Colonic mucosa (tissue), 4 donors: Measurements from ENCODE around the gene FAR2. TPM values are rescaled to one million over a fixed set of nuclear protein-coding genes. Genes with fewer than 3 reads are reported as not detected.

ENCODE experiments used
- DNase-seq: peaks from one replicate; pipeline ENCODE4 v3.0.0-alpha.2; 2020
- H3K27ac ChIP-seq: fragments of 200-600 bp; one replicate; pipeline ENCODE4 v1.8.0; 2021
- H3K27me3 ChIP-seq: fragments of 200-600 bp; one replicate; pipeline ENCODE4 v1.8.0; 2021
- H3K36me3 ChIP-seq: fragments of 200-600 bp; one replicate; pipeline ENCODE4 v1.8.0; 2021
- H3K4me1 ChIP-seq: fragments of 200-600 bp; one replicate; pipeline ENCODE4 v1.8.0; 2021; ENCODE audit warnings: mild to moderate bottlenecking
- H3K4me3 ChIP-seq: fragments of 200-600 bp; one replicate; pipeline ENCODE4 v1.8.0; 2021
- H3K9ac ChIP-seq, 2 donors: one replicate each; pipeline ENCODE4 v1.7.0; 2013; ENCODE audit warnings: control low read depth in 2 of 2, low read depth in 2 of 2, low read length in 2 of 2
- H3K9me3 ChIP-seq: fragments of 200-600 bp; one replicate; pipeline ENCODE4 v1.8.0; 2021
- intact Hi-C: fragments of 100-400 bp; cut with DNase I; formaldehyde crosslinking; loops from one replicate; pipeline ENCODE4 v1.14.1; 2022
- total RNA-seq, 2 donors: library from RNA; stranded (reverse); fragmentation: NEBNext Ultra II Directional in 1 of 2; extraction: Animal tissue kit (Norgen Biotek cat#: 25700) in 1 of 2; gene quantifications; one replicate each; pipeline ENCODE4 v1.2.1, GENCODE V29; 2021
- TF ChIP-seq, protein P1 (sequence below): fragments of 200-600 bp; IDR thresholded peaks from one replicate; pipeline ENCODE4 v1.8.0; 2022; ENCODE audit warnings: antibody characterized with exemption, mild to moderate bottlenecking
- donor health status: healthy.
- donor health status: DM: no; HTN: no; CAD: no.
- donor health status: DM: no; HTN: no; CAD: no.

The FAR2 gene
- total RNA-seq, 2 donors from 2014 or later = 67.4 to 83.6 TPM

DNA sequence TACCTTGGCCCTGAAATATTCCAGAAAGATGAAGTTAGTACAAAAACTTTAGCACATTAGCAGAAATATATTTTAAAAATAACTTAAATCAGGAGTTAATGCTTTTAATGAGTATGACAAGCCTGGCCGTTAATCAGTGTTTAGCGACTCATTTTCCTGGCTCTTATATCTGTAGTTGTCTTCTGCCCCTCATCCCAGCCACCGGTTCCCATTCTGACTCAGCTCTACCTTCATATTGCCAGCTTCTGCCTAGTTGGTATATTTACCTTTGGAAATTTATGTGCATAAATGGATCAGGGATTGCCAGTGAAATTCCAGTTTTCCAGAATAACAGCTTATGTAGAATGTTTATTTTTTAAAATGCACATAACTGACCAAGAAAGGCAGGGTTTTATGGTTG is 152.0 kb downstream of the FAR2 start:
- TF ChIP-seq, protein P1, sequence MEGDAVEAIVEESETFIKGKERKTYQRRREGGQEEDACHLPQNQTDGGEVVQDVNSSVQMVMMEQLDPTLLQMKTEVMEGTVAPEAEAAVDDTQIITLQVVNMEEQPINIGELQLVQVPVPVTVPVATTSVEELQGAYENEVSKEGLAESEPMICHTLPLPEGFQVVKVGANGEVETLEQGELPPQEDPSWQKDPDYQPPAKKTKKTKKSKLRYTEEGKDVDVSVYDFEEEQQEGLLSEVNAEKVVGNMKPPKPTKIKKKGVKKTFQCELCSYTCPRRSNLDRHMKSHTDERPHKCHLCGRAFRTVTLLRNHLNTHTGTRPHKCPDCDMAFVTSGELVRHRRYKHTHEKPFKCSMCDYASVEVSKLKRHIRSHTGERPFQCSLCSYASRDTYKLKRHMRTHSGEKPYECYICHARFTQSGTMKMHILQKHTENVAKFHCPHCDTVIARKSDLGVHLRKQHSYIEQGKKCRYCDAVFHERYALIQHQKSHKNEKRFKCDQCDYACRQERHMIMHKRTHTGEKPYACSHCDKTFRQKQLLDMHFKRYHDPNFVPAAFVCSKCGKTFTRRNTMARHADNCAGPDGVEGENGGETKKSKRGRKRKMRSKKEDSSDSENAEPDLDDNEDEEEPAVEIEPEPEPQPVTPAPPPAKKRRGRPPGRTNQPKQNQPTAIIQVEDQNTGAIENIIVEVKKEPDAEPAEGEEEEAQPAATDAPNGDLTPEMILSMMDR = no peak
- H3K9ac ChIP-seq = no peak overlapping the region
- H3K27me3 ChIP-seq = no peaks in the 10 kb centered on the region
- no peaks in the 10 kb centered on the region for H3K9me3 ChIP-seq
- intact Hi-C loops = no loop called here
- H3K36me3 ChIP-seq = no peaks in the 10 kb centered on the region
- no peak overlapping the region for H3K27ac ChIP-seq
- no peaks in the 10 kb centered on the region for H3K4me1 ChIP-seq
- no peak for DNase-seq
- no peak overlapping the region for H3K4me3 ChIP-seq

DNA sequence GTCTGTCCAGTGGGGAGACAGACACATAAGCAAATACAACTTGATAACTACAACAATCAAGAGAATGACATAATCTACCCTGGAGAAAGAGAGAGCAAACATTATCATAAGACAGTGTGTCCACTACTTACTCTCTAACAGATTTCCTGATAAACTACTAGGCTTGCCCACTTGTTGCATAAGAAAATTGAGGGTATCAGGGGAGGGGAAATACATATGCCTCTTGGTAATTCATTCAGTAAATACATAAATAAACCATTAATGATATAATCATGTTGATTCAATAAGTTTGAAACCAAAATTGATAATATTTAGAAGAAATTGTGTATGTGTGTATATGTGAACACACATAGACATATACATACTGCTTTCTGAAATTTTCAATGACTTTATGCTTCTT is 155.3 kb downstream of the FAR2 start:
- Histone ChIP-seq H3K27me3 (no peaks in the 10 kb centered on the region), H3K9me3 (no peaks in the 10 kb centered on the region), H3K4me1 (no peaks in the 10 kb centered on the region), H3K4me3 (no peak overlapping the region), H3K9ac (no peak overlapping the region), H3K27ac (no peak overlapping the region), H3K36me3 (no peaks in the 10 kb centered on the region)
- intact Hi-C loops = no loop called here
- TF ChIP-seq, protein P1 = no peak
- DNase-seq = no peak

DNA sequence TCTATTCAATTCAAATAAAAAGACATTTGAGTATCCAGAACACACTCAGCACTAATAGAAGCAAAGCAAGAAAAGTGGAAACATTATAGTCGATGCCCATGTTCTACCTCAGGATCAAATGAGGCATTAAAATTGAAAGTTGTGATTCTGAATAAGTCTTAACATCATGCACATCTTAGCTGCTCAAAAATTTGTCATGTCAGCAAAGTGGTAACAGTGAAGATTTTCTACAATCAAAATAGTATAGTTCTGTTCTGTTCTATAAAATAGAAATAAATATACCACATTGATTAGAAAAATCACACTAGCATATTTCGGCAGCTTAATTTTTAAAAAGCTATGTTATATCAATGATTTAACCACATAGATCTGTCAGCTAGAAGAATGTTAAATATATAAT is 157.2 kb downstream of the FAR2 start:
- H3K4me1 ChIP-seq = no peaks in the 10 kb centered on the region
- TF ChIP-seq, protein P1 = no peak

DNA sequence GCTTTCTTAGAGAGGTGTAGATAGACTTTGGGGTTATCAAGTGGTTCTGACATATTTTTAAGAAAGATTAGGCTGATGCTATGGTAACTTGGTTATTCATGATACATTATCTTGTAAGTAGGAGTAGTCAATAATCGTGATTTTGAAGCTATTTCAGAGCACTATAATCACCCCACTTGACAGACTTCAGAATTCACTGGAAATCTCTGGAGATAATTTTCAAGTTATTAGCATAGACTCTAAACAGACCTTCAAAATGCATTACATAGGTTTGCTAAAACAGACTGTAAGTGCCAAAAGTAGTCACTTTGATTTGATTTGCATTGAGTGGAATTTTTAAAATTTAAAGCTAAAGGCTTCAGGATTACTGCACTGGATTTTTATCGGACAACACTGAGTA is 157.6 kb downstream of the FAR2 start:
- H3K27ac ChIP-seq = no peak overlapping the region
- no peaks in the 10 kb centered on the region for H3K9me3 ChIP-seq
- H3K9ac ChIP-seq = no peak overlapping the region
- DNase-seq = no peak
- no peak overlapping the region for H3K4me3 ChIP-seq
- TF ChIP-seq, protein P1 = no peak
- H3K27me3 ChIP-seq = no peaks in the 10 kb centered on the region
- intact Hi-C loops = no loop called here
- H3K36me3 ChIP-seq = no peaks in the 10 kb centered on the region
- H3K4me1 ChIP-seq = no peaks in the 10 kb centered on the region

More for the DNA sequence above, 157.2 kb downstream of the FAR2 start:
- no peak overlapping the region for H3K4me3 ChIP-seq
- no peaks in the 10 kb centered on the region for H3K9me3 ChIP-seq
- no peak overlapping the region for H3K27ac ChIP-seq
- intact Hi-C loops = no loop called here
- H3K27me3 ChIP-seq = no peaks in the 10 kb centered on the region
- H3K36me3 ChIP-seq = no peaks in the 10 kb centered on the region
- DNase-seq = no peak
- no peak overlapping the region for H3K9ac ChIP-seq

DNA sequence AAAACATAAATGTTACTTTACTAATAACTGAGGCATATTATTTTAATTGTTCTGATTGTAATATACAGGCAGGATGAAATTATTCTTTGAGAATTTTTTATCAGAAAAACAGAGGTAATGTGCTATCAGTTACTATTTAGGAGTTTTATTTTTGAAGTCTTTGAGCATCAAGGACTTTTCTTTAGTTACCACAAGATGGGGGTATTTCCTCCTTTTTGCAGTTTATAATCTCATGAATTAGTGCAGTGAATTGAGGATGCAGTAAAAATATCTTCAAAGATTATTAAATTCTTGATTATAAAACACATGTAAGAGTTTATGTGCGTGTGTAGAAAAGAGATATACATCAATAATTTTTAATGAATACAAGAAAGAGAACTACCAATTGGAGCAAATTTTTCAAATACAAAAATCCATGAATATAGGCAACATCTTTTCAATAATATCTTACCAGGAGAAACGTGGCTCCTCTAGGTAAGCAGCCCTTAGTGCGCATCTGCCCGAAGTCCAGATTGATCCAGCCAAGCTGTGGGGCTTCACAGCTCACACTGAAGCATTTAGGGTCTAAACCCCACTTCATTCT is 160.3 kb downstream of the FAR2 start:
- Histone ChIP-seq H3K36me3 (no peaks in the 10 kb centered on the region), H3K9ac (no peak overlapping the region), H3K9me3 (no peaks in the 10 kb centered on the region), H3K27me3 (no peaks in the 10 kb centered on the region), H3K27ac (no peak overlapping the region), H3K4me3 (no peak overlapping the region), H3K4me1 (no peaks in the 10 kb centered on the region)
- DNase-seq = no peak
- TF ChIP-seq, protein P1 = no peak
- intact Hi-C loops = no loop called here
